PC-9 (cell line): ENCODE data around the gene C5orf52. TPM values are rescaled to one million over a fixed set of nuclear protein-coding genes. Genes with fewer than 3 reads are reported as not detected.
"Not testable (repeated sequence)": the region's sequence is repeated elsewhere in the genome, so short reads cannot be mapped to it uniquely, and the experiment has no call there.

Experiments
- BruUV-seq: library from RNA; stranded (reverse); fragments of 400-500 nt; replicated peaks from 2 replicates; lab custom pipeline; 2021; lab: Mats Ljungman, UMichigan
- CTCF ChIA-PET: fragments of 300-600 bp; sonication (Branson Sonifier 250); formaldehyde crosslinking; loops from one replicate; lab custom pipeline; 2022; ENCODE audit warnings: antibody characterized with exemption; lab: Charles Lee
- POLR2A ChIA-PET: fragments of 300-600 bp; sonication (Branson Sonifier 250); formaldehyde crosslinking; loops from one replicate; lab custom pipeline; 2022; ENCODE audit warnings: antibody characterized with exemption; ENCODE audit not compliant: unreplicated experiment; lab: Charles Lee
- DNase-seq, 2 experiments: peaks; one replicate each; pipeline versions ENCODE4 v3.0.0 to v3.0.0-alpha.2; 2015 to 2022; ENCODE audit warnings: mixed read lengths in 1 of 2
- H2AFZ ChIP-seq: fragments of 200-600 bp; sonication (generic); 2 replicates; pipeline ENCODE4 v1.8.1; 2017; ENCODE audit warnings: antibody characterized with exemption
- H3F3A ChIP-seq: fragments of 200-600 bp; sonication (generic); 2 replicates; pipeline ENCODE4 v1.8.1; 2017; ENCODE audit warnings: antibody characterized with exemption, mild to moderate bottlenecking, low read depth; ENCODE audit not compliant: insufficient read depth
- H3K27ac ChIP-seq: fragments of 200-600 bp; sonication (generic); 2 replicates; pipeline ENCODE4 v1.6.1; 2016; ENCODE audit warnings: mixed run types
- H3K27me3 ChIP-seq: fragments of 200-600 bp; sonication (generic); 2 replicates; pipeline ENCODE4 v1.6.1; 2016; ENCODE audit warnings: low read depth, mixed run types; ENCODE audit not compliant: insufficient read depth
- H3K36me3 ChIP-seq: fragments of 200-600 bp; sonication (generic); 2 replicates; pipeline ENCODE4 v1.6.1; 2016; ENCODE audit warnings: low read depth, mixed run types
- H3K4me1 ChIP-seq: fragments of 200-600 bp; sonication (generic); replicated peaks from 2 replicates; pipeline ENCODE4 v1.6.1; 2016; ENCODE audit warnings: mixed run types; ENCODE audit not compliant: insufficient read depth
- H3K4me2 ChIP-seq: fragments of 200-600 bp; sonication (generic); 2 replicates; pipeline ENCODE4 v1.6.1; 2017; ENCODE audit warnings: mixed run types
- H3K4me3 ChIP-seq: fragments of 200-600 bp; sonication (generic); 2 replicates; pipeline ENCODE4 v1.6.1; 2016; ENCODE audit warnings: mixed run types
- H3K79me2 ChIP-seq: fragments of 200-600 bp; sonication (generic); 2 replicates; pipeline ENCODE4 v1.6.1; 2017; ENCODE audit warnings: low read depth, mixed run types
- H3K9me2 ChIP-seq: fragments of 200-600 bp; sonication (generic); 2 replicates; pipeline ENCODE4 v1.8.1; 2017; ENCODE audit warnings: mild to moderate bottlenecking; ENCODE audit not compliant: insufficient read depth
- H3K9me3 ChIP-seq: fragments of 200-600 bp; sonication (generic); 2 replicates; pipeline ENCODE4 v1.8.1; 2016; ENCODE audit warnings: low read depth; ENCODE audit not compliant: insufficient read depth
- H4K20me1 ChIP-seq: fragments of 200-600 bp; sonication (generic); 2 replicates; pipeline ENCODE4 v1.8.1; 2017; ENCODE audit not compliant: insufficient read depth
- CTCF ChIP-seq: fragments of 200-600 bp; sonication (generic); conservative IDR thresholded peaks from 2 replicates; pipeline ENCODE4 v1.6.1; 2017; ENCODE audit warnings: mixed run types, antibody characterized with exemption, mild to moderate bottlenecking, moderate library complexity
- EZH2 ChIP-seq: fragments of 200-600 bp; sonication (generic); IDR thresholded peaks from 2 replicates; pipeline ENCODE4 v1.8.0; 2017; ENCODE audit warnings: antibody characterized with exemption, low read depth
- intact Hi-C: fragments of 100-400 bp; cut with micrococcal nuclease; formaldehyde crosslinking; loops from one replicate; pipeline ENCODE4 v1.10.0; 2022; ENCODE audit not compliant: unreplicated experiment
- total RNA-seq: library from RNA; stranded (reverse); gene quantifications from 2 replicates; pipeline ENCODE4 v1.2.3, GENCODE V29; 2021

The C5orf52 gene
- total RNA-seq, 1 experiment from 2014 or later = not detected

- Histone ChIP-seq H2AFZ (no peak overlapping the region), H3K4me2 (no peak overlapping the region), H4K20me1 (no peaks in the 10 kb centered on the region), H3K79me2 (no peaks in the 10 kb centered on the region), H3K9me2 (no peaks in the 10 kb centered on the region), H3K4me1 (peaks cover 6% of the 10 kb centered on the region; the same call in 1 of the 2 replicates), H3K27me3 (no peaks in the 10 kb centered on the region), H3K27ac (no peak overlapping the region), H3F3A (no peaks in the 10 kb centered on the region), H3K36me3 (no peaks in the 10 kb centered on the region), H3K9me3 (no peaks in the 10 kb centered on the region), H3K4me3 (no peak overlapping the region)
- TF ChIP-seq CTCF (no peak), EZH2 (no peak)
- no peak for DNase-seq
- ChIA-PET POLR2A (no interaction called here), CTCF (interaction anchor here (0.6 to 1.5 kb wide), 10 partner anchors 10 to 1388 kb away, joined by 3 to 14 read pairs (median 5); no protein-coding TSS in a partner anchor)
- no TSS peak for BruUV-seq
- intact Hi-C loops = loop anchor here (5.0 to 10.0 kb wide), 3 partner anchors 67 to 162 kb away; partner anchors contain the start of gene SOX30
These were observed 47.9 kb downstream of the C5orf52 start for GRCh38 chr5:157719245-157719644.

- TF ChIP-seq CTCF (no peak), EZH2 (no peak)
- no TSS peak for BruUV-seq
- intact Hi-C loops = no loop called here
These were observed 49.8 kb downstream of the C5orf52 start for GRCh38 chr5:157721159-157721558.

DNA sequence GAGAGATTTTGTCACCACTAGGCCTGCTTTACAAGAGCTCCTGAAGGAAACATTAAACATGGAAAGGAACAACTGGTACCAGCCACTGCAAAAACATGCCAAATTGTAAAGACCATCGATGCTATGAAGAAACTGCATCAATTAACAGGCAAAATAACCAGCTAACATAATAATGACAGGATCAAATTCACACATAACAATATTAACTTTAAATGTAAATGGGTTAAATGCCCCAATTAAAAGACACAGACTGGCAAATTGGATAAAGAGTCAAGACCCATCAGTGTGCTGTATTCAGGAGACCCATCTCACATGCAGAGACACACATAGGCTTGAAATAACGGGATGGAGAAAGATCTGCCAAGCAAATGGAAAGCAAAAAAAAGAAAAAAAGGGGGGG is 51.6 kb downstream of the C5orf52 start:
- CTCF ChIA-PET, POLR2A ChIA-PET: not testable (repeated sequence)

More at GRCh38 chr5:157721159-157721558, 49.8 kb downstream of the C5orf52 start:
- Histone ChIP-seq H3K4me3 (no peak overlapping the region), H2AFZ (no peak overlapping the region), H3K4me2 (no peak overlapping the region), H3F3A (no peaks in the 10 kb centered on the region), H3K27me3 (no peaks in the 10 kb centered on the region), H3K79me2 (no peaks in the 10 kb centered on the region; the same call in 1 of the 2 replicates), H3K4me1 (peaks cover 6% of the 10 kb centered on the region; the same call in 1 of the 2 replicates), H4K20me1 (no peaks in the 10 kb centered on the region), H3K36me3 (no peaks in the 10 kb centered on the region), H3K9me3 (no peaks in the 10 kb centered on the region), H3K27ac (no peak overlapping the region), H3K9me2 (no peaks in the 10 kb centered on the region)
- peak in 1 of 2 experiments; percentile 10 for DNase-seq
- ChIA-PET CTCF (no interaction called here), POLR2A (no interaction called here)

GRCh38 chr5:157726607-157727006 is 55.3 kb downstream of the C5orf52 start:
- CTCF ChIA-PET, H3K9me3 ChIP-seq, H3K4me3 ChIP-seq, H3K4me1 ChIP-seq, H4K20me1 ChIP-seq, DNase-seq, POLR2A ChIA-PET, H3K36me3 ChIP-seq, H3F3A ChIP-seq, H3K27me3 ChIP-seq, BruUV-seq, H3K4me2 ChIP-seq, H3K9me2 ChIP-seq, intact Hi-C loops, H3K27ac ChIP-seq, H2AFZ ChIP-seq: not testable (repeated sequence)
- H3K79me2 ChIP-seq = peaks cover 11% of the 10 kb centered on the region

More for the DNA sequence above, 51.6 kb downstream of the C5orf52 start:
- intact Hi-C loops, H2AFZ ChIP-seq, H3K4me1 ChIP-seq, H3K36me3 ChIP-seq, H3F3A ChIP-seq, H4K20me1 ChIP-seq, H3K4me2 ChIP-seq, H3K79me2 ChIP-seq, H3K27ac ChIP-seq, BruUV-seq, H3K9me2 ChIP-seq, DNase-seq, H3K9me3 ChIP-seq, H3K27me3 ChIP-seq, H3K4me3 ChIP-seq: not testable (repeated sequence)

GRCh38 chr5:157727858-157728257 is 56.5 kb downstream of the C5orf52 start:
- H3K9me2 ChIP-seq, H3F3A ChIP-seq, DNase-seq, H2AFZ ChIP-seq, BruUV-seq, H4K20me1 ChIP-seq, H3K27me3 ChIP-seq, POLR2A ChIA-PET, H3K27ac ChIP-seq, H3K9me3 ChIP-seq, intact Hi-C loops, H3K4me3 ChIP-seq, H3K4me2 ChIP-seq, H3K4me1 ChIP-seq, H3K36me3 ChIP-seq: not testable (repeated sequence)
- CTCF ChIA-PET = interaction anchor here (0.6 kb wide), 2 partner anchors 206 to 251 kb away, joined by 3 to 4 read pairs; no protein-coding TSS in a partner anchor
- peaks cover 17% of the 10 kb centered on the region for H3K79me2 ChIP-seq
